Mucosa of stomach (tissue), 1 donor: ENCODE data around the gene TMUB1.

Source experiments
- H3K27me3 ChIP-seq: one replicate; pipeline ENCODE4 v1.7.0; 2013; ENCODE audit warnings: mild to moderate bottlenecking, low read length; ENCODE audit not compliant: control insufficient read depth, insufficient read depth
- H3K36me3 ChIP-seq: one replicate; pipeline ENCODE4 v1.7.0; 2013; ENCODE audit warnings: low read length; ENCODE audit not compliant: control insufficient read depth, insufficient read depth
- H3K4me1 ChIP-seq: one replicate; pipeline ENCODE4 v1.7.0; 2013; ENCODE audit warnings: mild to moderate bottlenecking, low read length; ENCODE audit not compliant: control insufficient read depth, insufficient read depth
- H3K4me3 ChIP-seq: one replicate; pipeline ENCODE4 v1.7.0; 2013; ENCODE audit warnings: low read length
- H3K9ac ChIP-seq: one replicate; pipeline ENCODE4 v1.7.0; 2013; ENCODE audit warnings: mild to moderate bottlenecking, low read length, moderate library complexity
- H3K9me3 ChIP-seq: one replicate; pipeline ENCODE4 v1.7.0; 2013; ENCODE audit warnings: mild to moderate bottlenecking, low read length, moderate library complexity; ENCODE audit not compliant: control insufficient read depth
- donor health status: Pancreatic carcinoma.

The TMUB1 gene

GRCh38 chr7:151032936-151033863 lies 50.1 kb downstream of the TMUB1 start:
- Histone ChIP-seq H3K4me3 (no peak overlapping the region), H3K27me3 (no peaks in the 10 kb centered on the region), H3K9ac (no peak overlapping the region), H3K9me3 (no peaks in the 10 kb centered on the region), H3K4me1 (peaks cover 3% of the 10 kb centered on the region), H3K36me3 (no peaks in the 10 kb centered on the region)
